Thyroid gland (tissue), 4 donors: ENCODE measurements around the gene DIAPH1. TPM values are rescaled to one million over a fixed set of nuclear protein-coding genes. Genes with fewer than 3 reads are reported as not detected.

Experiments used
- DNase-seq, 2 donors: peaks; one replicate each; pipeline ENCODE4 v3.0.0-alpha.2; 2019
- H3K27ac ChIP-seq, 3 donors: fragments of 200-600 bp; sonication (generic); 1 replicate in 2 of 3; 2 replicates in 1 of 3; pipeline ENCODE4 v1.5.1; 2016 to 2019; ENCODE audit warnings: mild to moderate bottlenecking in 1 of 3, moderate library complexity in 1 of 3
- H3K27me3 ChIP-seq: fragments of 200-600 bp; sonication (generic); one replicate; pipeline ENCODE4 v1.5.1; 2019
- H3K36me3 ChIP-seq, 2 donors: fragments of 200-600 bp; sonication (generic); one replicate each; pipeline ENCODE4 v1.5.1; 2016 to 2019
- H3K4me1 ChIP-seq, 2 donors: fragments of 200-600 bp; sonication (generic); one replicate each; pipeline ENCODE4 v1.5.1; 2017 to 2019
- H3K4me3 ChIP-seq, 3 donors: fragments of 200-600 bp; sonication (generic); replicated peaks in 1 of 3; 1 replicate in 2 of 3; 2 replicates in 1 of 3; pipeline ENCODE4 v1.5.1; 2016; ENCODE audit warnings: mild to moderate bottlenecking in 1 of 3
- H3K9me3 ChIP-seq: fragments of 200-600 bp; sonication (generic); one replicate; pipeline ENCODE4 v1.5.1; 2017
- POLR2A ChIP-seq, 2 donors: fragments of 450-650 bp; IDR thresholded peaks; one replicate each; pipeline ENCODE4 v1.6.1; 2017; ENCODE audit warnings: antibody characterized with exemption in 2 of 2, mild to moderate bottlenecking in 2 of 2, moderate library complexity in 1 of 2
- WGBS, 2 donors: methylation state at CpG; one replicate each; pipeline ENCODE4 v1.1.5; 2017; 5-methylcytosine and 5-hydroxymethylcytosine counted together
- intact Hi-C: fragments of 100-400 bp; cut with DNase I; formaldehyde crosslinking; loops from one replicate; pipeline ENCODE4 v1.15.1; 2023
- total RNA-seq, 4 donors: library from RNA; depleted of rRNA; stranded (reverse); fragments of >200 nt; gene quantifications; one replicate each; pipeline ENCODE4 v1.2.3, GENCODE V29; 2016
- TF ChIP-seq, protein P1 (sequence below), 6 experiments: fragments of 200-600 bp in 3 of 6; fragments of 450-650 bp in 3 of 6; sonication (generic) in 3 of 6; IDR thresholded peaks; one replicate each; pipeline ENCODE4 v1.5.1; 2016 to 2019; ENCODE audit warnings: antibody characterized with exemption in 6 of 6, mild to moderate bottlenecking in 2 of 6, inconsistent platforms in 1 of 6, moderate library complexity in 1 of 6

Gene DIAPH1
- total RNA-seq, 4 donors from 2014 or later, result 82.1 to 103 (median 89.7) TPM

DNA sequence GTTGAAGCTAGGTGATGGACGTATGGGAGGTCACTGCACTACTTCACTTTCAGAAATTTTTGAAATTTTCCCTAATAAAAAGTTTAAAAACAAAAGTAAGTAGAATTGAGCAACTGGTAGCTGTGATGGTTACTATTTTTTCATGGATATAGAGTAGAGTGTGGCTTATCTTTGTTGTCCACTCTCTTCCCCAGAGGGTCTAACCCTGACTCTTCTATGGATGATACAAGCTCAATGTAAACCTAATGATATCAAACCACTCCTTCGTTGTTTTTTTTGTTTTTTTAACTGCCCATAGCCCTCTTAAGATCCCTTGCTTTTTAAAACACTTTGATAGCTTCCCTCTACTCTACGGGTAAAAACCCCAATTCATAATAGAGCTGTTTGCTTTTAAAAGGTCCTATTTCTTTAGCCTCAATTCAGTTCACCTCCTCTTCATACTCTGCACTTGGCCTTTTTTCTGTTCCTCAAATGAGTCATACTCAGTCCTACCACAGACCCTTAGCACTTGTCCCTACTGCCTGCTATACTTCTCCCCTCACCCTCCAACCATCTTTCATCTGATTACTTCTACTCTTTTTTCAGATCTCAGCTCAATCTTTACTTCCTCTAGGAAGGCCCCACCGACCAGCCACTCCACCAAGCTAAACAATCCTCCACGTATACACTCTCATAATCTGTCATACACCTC is 15.2 kb upstream of the DIAPH1 start:
- Histone ChIP-seq H3K9me3 (no peaks in the 10 kb centered on the region), H3K36me3 (peaks cover 5 to 7% of the 10 kb centered on the region in 2 donors), H3K27me3 (no peaks in the 10 kb centered on the region), H3K4me3 (no peak overlapping the region), H3K4me1 (peaks cover 27 to 30% of the 10 kb centered on the region in 2 donors), H3K27ac (no peak overlapping the region)
- TF ChIP-seq POLR2A (IDR thresholded peaks at IDR 0.05), result no peak
- TF ChIP-seq, protein P1, sequence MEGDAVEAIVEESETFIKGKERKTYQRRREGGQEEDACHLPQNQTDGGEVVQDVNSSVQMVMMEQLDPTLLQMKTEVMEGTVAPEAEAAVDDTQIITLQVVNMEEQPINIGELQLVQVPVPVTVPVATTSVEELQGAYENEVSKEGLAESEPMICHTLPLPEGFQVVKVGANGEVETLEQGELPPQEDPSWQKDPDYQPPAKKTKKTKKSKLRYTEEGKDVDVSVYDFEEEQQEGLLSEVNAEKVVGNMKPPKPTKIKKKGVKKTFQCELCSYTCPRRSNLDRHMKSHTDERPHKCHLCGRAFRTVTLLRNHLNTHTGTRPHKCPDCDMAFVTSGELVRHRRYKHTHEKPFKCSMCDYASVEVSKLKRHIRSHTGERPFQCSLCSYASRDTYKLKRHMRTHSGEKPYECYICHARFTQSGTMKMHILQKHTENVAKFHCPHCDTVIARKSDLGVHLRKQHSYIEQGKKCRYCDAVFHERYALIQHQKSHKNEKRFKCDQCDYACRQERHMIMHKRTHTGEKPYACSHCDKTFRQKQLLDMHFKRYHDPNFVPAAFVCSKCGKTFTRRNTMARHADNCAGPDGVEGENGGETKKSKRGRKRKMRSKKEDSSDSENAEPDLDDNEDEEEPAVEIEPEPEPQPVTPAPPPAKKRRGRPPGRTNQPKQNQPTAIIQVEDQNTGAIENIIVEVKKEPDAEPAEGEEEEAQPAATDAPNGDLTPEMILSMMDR (IDR thresholded peaks at IDR 0.05), result no peak
- no peak for DNase-seq
- intact Hi-C loops, result no loop called here
- WGBS, 2 donors, result 64 to 68% methylated on average over 5 of the region's 5 CpGs

DNA sequence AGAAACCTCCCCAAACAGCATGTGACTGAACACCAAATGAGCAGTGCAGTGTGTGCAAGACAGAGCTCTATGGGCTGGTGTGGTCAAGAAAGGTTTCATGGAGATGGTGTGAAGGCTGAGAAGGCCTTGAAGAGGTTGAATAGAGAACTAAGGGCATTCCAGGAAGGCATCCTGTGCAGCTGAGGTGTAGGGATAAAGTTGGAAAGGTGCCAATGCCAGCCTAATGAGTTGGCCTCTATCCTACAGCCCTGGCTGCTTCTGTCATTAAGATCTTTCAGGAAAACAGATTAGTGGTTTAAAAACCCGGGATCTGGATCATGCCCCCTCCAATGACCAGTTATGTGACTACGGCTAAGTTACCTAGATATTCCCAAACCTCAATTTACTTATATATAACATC is 13.8 kb upstream of the DIAPH1 start:
- Histone ChIP-seq H3K36me3 (peaks cover 18 to 20% of the 10 kb centered on the region in 2 donors), H3K4me1 (peaks cover 19 to 23% of the 10 kb centered on the region in 2 donors), H3K4me3 (no peak overlapping the region), H3K27ac (no peak overlapping the region), H3K9me3 (no peaks in the 10 kb centered on the region), H3K27me3 (no peaks in the 10 kb centered on the region)
- intact Hi-C loops, result no loop called here
- TF ChIP-seq, protein P1 (IDR thresholded peaks at IDR 0.05), result no peak
- no peak for TF ChIP-seq POLR2A (IDR thresholded peaks at IDR 0.05)
- DNase-seq, result no peak
- WGBS, 2 donors, result 98 to 100% methylated on average over 2 of the region's 2 CpGs

- Histone ChIP-seq H3K27ac (no peak overlapping the region), H3K36me3 (peaks cover 24 to 32% of the 10 kb centered on the region in 2 donors), H3K4me3 (no peak overlapping the region), H3K4me1 (peaks cover 11 to 13% of the 10 kb centered on the region in 2 donors), H3K27me3 (no peaks in the 10 kb centered on the region), H3K9me3 (no peaks in the 10 kb centered on the region)
- DNase-seq, result no peak
- 94 to 97% methylated on average over 5 of the region's 5 CpGs for WGBS, 2 donors
- intact Hi-C loops, result no loop called here
- TF ChIP-seq, protein P1 (IDR thresholded peaks at IDR 0.05), result no peak
- TF ChIP-seq POLR2A (IDR thresholded peaks at IDR 0.05), result no peak
Observed at GRCh38 chr5:141630570-141631140, 11.9 kb upstream of the DIAPH1 start.

GRCh38 chr5:141628175-141628788 is 9.5 kb upstream of the DIAPH1 start:
- DNase-seq, result no peak
- intact Hi-C loops, result loop anchor here (5.0 kb wide), 1 partner anchor 36 kb away; no protein-coding TSS in a partner anchor
- Histone ChIP-seq H3K27ac (no peak overlapping the region), H3K9me3 (no peaks in the 10 kb centered on the region), H3K4me3 (no peak overlapping the region), H3K27me3 (no peaks in the 10 kb centered on the region), H3K4me1 (no peaks in the 10 kb centered on the region), H3K36me3 (peaks cover 44 to 45% of the 10 kb centered on the region in 2 donors)
- TF ChIP-seq, protein P1 (IDR thresholded peaks at IDR 0.05), result no peak
- no peak for TF ChIP-seq POLR2A (IDR thresholded peaks at IDR 0.05)
- 93% methylated on average over 6 of the region's 6 CpGs for WGBS, 2 donors

DNA sequence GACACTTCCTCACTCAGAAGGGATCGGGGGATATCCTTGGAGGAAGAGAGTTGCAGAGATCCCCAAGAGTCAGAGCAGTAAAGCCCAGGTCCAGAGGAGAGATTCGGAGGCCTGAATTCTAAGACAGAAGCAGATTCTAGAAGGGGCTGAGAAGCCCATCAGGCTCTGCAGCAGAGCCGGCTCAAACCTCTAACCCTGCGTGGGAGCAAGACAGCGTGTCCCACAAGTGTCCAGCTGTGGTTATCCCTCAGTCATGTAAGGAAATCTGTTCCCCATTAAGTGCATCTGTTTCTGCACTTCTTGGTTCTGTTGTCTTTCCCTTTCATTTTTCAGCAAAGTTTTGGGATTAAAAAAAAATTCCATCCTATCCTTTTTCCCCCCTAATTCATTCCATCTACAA is 4.8 kb upstream of the DIAPH1 start:
- no peaks in the 10 kb centered on the region for H3K27me3 ChIP-seq
- H3K4me3 ChIP-seq, result no peak overlapping the region
- peaks cover 52 to 54% of the 10 kb centered on the region in 2 donors for H3K36me3 ChIP-seq
- 82 to 90% methylated on average over 5 of the region's 5 CpGs for WGBS, 2 donors
- DNase-seq, result no peak
- no peaks in the 10 kb centered on the region for H3K4me1 ChIP-seq
- TF ChIP-seq POLR2A (IDR thresholded peaks at IDR 0.05), result no peak
- TF ChIP-seq, protein P1 (IDR thresholded peaks at IDR 0.05), result no peak
- H3K27ac ChIP-seq, result no peak overlapping the region
- no peaks in the 10 kb centered on the region for H3K9me3 ChIP-seq
- intact Hi-C loops, result no loop called here
